Globus pallidus (tissue), 1 donor: ENCODE results near the gene PRXL2B.

Source experiments
- DNase-seq: peaks from one replicate; pipeline ENCODE4 v3.0.0-alpha.2; 2015; ENCODE audit warnings: low spot score

The PRXL2B gene

DNA sequence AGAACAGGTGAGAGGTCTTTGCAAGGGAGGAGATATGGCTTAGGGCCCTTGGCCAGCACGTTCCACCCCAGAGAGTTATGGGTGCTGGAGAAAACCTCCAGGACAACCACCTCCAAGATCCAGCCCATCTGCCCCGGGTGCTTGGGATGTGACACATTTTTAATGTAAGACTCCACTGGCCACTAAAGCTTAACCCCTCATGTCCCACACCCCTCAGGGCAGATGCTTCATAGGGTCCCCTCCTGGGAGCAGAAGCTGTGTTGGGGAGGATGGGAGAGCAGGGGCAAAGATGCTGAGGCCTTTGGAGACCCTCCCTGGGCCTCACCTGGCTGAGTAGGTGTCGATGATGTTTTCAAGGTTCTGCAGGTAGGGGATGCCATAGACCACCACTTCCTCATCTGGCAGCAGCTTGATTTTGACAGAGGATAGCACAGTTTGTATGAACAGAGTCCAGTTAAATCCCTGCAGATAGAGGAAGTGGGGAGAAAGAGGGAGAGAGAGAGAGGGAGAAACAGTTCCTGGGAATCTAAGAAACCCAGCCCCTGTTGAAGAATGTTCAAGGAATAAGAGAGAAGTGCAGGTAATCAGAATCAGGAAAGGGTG lies 11.9 kb downstream of the PRXL2B start:
- no peak for DNase-seq

DNA sequence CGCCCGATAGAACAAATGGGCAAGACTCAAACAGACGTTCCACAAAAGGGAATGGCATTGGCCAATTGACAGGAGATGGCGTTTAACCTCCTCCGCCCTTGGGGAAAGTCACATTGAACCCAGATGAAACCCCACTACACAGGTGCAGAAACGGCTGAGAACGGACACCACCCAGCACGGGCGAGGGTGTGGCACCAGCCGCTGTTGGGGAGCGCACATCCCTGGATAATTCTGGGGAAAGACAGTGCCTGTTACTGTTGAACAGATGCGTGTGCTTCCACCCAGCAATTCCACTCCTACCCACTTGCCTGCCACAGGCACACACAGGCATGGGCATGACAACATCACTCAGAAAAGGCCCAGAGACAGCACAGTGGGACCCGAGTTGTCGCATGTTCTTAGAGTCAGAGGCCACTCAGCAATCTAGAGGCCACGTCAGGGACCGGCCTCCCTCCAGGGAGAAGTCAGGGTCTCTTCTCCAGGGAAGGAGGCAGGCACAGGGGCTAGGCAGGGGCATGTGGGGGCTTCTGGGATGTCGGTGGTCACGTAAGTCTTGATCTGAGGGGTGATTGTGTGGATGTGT lies 15.2 kb downstream of the PRXL2B start:
- no peak for DNase-seq

DNA sequence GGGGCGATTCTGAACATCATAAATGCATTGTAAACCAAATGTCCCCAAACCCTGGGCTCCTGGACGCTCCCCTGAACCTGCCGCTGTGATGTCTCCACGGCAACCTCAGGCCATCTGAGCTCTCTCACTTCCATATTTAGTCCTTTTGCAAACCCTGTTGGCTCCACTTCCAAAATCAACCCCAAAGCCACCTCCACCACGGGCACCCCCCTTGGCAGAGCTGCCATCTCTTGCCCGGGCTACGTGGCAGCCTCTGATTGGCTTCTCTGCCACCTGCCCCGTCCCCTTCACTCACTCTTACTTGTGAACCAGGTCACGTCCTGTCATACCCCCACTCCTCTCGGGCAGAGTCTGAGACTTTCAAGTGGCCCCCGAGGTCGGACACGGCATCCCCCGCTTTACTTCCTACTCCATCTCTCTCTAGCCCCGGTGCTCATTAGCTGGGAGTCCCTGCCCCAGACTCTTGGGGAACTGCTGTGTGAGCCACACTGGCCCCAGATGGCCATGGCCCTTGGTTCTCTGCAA lies 15.8 kb downstream of the PRXL2B start:
- no peak for DNase-seq

DNA sequence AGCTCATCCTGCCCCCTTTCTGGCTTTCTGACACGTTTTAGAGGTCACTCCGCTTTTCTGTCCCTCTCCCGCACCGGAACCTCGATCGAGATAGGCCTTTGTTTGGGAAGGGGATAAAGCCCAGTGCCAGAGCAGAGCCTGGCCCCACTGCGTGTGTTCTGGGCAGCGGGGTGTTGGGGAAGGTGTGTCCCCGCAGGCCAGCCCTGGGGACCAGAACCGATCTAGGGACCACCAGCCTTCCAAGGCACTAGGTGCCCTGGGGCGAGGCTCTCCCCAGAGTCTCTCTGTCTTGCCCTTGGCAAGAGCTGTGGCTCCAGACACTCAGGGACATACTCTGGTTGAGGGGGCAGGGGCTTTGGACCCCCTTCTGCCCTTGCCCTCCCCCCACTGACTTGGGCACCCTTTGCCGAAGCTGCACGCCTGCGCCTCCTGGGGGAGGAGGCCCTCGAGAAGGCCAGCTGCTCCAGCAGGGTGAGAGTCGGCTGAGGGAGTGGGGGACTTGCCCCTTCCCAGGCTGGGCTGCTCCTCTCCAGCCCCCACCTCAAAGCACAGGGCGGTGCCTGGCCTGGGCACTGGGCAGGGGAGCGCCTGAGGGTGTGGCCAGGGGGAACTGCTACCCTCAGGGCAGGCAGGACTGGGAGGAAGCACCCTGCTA lies 16.4 kb downstream of the PRXL2B start:
- DNase-seq, result no peak

DNA sequence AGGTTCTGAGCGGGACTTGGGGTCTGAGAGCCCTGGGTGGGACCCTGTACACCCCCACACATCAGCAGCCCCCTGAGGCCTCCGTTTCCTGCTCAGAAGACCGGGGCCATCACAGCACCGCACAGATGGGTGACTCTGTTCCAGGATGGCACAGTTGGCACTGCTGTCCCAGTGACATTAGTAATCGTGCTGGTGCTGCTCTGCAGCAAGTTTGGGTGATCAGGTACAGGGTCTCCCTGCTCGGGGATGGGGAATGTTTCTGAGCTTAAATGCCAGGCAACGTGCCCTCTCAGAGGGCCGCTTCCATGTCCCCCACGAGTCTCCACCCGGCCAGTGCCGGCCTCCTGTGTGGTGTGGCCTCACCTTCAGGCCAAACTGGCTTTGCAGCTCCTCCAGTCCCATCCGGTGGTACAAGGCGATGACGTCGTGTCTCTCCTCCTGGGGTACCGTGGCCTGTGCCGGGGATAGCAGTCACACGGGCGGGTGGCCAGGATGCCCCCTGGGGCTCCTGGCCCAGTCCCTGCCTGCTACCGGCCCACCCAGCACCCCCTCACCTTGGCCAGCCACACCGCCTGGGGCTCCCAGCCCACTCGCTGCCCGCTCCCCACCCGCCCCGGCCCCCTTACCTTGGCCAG lies 17.1 kb downstream of the PRXL2B start:
- DNase-seq, result no peak

DNA sequence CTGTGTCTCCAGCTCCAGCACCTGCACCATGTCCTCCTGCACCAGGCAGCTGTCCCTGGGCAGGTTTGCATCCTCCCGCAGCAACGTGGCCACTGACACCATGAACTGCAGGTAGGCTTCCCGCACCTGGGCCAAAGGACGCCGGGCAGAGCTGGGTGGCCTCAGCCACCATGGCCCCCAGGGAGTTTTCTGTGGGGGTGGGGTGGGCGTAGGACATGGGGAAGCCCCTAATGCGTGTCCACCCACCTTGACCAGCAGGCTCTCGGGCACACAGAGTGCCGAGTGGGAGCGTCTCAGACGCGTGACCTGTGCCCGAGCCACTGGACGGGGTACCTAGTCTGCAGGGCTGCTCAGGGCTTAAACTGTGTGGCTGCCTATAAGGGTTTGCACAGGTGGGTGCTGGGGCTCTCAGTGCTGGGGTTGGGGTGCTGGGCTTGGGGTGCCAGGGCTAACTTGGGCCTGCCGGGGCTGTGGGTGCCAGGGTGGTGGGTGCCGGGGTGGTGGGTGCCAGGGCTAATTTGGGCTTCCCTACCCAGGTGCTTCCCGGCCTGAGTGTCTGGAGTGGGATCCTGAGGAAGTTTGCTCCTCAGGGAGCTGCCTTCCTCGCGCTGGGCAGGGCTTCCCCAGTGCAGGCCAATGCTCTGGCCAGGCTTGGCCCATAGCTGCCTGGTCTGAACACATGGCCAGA lies 17.7 kb downstream of the PRXL2B start:
- no peak for DNase-seq

DNA sequence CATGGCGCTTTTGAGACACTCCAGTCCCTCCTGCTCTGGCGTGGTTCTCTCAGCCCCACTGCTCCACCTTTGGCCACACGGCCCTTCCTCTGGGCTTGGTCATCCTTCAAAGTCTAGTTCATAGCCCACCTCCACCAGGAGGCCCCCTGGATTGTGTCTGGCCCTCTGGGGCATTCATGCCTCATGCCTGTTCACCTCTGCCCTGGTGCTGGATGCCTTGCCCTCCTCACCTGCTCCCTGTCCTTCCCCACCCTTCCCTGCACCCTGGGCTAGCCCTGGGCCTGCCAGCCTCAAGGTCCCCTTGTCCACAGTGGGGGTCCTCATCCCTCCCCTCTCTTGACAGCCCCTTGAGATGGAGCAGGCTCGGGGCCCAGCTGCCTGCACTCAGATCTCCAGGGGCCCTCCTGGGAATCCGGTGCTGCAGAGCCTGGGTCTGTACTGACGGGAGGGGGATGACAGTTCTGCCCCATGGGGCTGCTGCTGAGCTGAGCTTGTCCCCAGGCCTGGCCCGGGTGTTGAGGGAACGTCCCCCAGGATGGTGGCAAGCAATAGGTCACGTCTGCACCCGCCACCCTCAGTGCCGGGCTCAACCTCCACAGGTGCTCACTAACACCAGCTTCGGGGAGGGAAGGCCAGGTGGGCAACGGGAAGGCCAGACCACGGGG lies 18.4 kb downstream of the PRXL2B start:
- DNase-seq, result no peak

DNA sequence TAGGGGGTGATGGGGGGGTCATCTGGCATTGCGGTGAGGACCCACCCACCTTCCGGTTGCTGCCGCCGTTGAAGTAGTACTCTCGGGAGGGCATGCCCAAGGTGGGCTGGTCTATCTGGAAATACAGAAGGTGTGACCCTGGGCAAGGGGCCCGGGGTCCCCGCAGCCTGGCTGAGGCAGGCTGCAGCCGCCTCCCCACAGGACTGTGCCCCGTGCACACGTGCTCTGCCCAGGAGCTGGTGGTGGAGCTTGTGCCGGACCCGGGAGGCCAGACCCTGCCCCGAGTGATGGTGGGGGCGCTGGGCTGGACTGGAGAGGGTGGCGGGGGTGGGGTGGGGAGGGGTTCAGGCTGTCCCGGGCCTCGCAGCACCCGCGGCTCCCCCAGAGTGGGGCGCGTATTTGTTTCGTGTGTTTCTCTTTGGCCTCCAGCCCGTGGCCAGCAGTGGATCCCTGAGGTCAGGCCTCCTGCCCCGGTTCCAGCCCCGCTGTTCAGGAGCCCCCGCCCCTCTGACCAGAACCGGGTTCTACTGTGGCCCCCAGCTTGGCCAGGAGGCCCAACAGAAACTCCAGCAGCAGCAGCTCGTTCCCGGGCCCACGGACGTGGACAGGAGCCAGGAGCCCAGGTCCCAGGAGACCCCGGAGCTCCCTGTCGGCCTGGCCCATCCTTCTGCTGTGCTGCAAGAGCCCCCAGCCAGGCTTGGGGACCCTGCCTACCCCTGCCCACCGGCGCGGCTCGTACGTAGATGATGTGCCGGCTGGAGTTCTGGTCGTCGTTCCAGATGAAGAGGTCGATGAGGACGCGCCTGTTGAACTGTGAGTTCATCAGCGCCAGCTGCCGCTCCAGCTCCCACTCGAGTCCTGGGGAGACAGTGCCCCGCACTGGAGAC lies 19.2 kb downstream of the PRXL2B start:
- no peak for DNase-seq

DNA sequence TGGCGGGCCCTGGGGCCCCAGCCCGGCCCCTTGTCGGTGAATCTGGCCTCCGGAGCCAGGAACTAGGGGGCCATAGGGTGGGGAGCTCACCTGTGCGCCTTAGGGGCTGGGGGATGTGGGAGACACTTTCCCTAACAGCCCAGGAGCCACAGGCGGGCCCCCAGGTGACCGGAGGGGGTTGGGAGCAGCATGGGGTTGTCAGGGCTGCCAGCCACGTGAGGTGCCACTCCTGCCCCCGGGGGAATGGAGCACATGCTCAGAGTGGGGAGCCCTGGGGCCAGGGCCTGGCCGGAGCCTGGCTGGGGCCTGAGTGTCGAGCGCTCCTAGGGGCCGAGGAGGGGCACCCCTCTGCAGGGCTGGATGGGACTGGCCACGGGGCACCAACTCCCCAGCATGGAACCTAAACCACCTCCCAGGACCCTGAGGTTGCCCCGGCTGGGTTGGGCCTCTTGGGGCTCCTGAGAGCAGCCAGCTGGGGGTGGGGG lies 19.9 kb downstream of the PRXL2B start:
- no peak for DNase-seq

DNA sequence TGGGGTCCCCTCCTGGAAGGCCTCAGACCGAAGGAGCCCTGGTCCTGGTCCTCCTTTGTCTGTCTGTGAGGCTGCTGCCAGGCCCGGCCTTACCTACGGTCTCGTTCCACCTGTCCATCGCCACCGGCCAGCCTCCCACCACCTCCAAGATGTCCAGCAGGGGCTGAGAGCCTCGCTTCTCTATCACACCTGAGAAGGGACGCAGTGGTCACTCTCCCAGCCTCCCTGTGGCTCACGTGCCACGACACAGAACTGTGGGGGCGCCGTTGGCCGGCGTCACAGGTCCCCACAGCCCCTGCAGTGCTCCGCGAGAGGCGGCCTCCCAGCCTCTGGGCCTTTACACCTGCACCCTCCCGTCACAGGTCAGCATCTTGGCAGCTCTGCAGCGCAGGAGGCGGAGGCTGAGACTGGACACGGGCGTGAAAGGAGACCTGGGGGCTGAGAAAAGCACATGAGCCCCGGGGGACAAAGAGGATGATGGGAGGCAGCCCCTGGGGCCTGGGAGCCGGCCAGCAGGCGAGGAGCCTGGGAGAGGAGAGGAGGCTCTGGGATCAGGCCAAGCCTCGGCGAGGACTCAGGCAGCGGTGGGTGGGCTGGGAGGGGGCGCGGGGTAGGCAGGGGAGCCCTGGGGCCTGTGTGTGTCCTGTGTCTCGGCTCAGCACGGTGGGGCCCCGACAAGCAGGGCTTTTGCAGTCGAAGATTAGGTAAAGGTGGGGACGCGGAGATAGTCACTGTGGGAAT lies 20.5 kb downstream of the PRXL2B start:
- no peak for DNase-seq

DNA sequence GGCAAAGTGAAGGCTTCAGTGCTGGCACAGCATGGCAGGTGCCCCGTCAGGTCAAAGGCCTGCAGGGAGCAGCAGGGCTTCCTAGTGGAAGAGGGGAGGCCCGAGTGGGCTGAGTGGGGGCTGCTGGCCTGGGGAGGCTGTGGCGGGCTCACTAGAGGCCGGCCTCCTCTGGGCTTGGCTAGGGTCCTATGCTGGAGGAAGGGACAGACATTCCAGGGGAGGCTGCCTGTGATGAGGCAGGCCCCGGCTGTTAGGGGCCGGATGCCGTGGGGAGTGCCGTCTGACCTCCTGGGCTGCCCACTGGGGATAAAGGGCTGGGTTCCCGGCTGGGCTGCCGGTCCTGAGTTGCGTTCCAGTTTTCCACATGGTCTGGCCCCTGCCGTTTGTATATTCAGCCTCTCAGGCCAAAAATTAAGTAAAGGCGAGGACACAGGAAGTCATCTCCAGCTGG lies 21.1 kb downstream of the PRXL2B start:
- no peak for DNase-seq

DNA sequence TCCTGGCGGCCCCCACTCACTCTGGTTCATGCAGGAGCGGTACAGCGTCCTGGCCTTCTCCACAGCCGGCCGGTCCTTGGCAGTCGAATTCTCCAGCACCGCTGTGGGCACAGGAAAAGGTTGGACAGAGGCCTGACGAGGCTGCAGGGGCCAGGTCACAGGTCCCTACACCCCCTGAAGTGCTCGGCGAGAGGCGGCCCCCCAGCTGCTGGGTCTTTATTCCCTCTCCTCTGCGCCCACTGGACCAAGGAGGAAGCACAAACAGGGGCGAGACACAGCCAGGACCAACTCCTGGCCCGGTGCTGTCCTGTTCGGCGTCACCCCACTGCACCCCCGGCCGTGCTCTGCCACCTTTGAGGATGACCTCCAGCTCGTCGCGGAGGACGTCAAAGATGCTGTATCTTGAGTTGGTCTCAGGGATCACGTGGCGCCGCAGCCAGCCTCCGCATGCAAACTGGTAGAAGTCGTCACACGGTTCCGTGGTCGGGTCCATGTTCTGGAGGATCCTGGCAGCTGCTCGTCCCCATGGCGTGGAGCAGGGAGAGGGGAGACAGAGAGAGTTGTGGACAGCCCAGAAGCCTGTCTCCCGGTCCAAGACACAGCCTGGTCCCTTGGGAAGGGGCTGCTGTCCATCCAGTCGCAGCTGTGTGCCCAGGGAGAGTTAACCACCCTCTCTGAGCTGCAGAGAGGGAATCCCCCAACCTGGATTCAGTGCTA lies 22.9 kb downstream of the PRXL2B start:
- no peak for DNase-seq

DNA sequence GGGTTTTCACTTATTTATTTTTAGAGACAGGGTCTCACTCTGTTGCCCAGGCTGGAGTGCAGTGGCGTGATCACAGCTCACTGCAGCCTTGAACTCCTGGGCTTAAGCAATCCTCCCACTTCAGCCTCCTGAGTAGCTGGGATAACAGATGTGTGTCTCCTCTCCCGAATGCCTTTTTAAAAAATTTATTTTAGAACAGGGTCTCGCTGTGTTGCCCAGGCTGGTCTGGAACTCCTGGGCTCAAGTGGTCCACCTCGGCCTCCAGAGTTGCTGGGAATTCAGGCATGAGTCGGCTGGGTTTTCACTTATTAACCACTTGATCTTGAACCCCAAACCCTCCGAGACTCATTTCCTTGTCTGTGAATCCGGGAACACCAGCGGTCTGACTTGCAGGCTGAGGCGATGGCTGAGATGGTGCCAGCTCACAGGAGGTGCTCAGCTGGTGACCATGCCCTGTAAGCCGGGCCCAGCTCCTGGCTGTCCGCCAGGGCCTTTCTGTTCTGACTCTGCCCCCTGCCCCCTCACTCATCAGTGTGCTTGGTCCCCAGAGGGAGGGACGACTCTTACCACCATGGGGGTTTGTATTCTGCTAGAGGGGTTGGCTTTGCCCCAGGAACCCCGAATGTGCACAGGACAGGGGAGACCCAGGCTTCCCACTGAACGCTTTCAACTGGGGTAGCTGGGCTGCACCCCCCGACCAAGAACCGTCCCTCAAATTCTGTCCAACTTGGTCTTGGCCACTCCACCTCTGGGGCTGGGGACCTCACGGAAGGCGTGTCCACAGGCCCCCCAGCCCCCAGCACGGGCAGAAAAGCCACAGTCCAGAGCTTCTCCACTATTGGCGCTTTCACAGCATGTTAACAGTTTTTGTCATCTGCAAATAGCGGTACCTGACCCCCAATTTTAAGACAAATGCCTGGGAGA lies 23.7 kb downstream of the PRXL2B start:
- no peak for DNase-seq

DNA sequence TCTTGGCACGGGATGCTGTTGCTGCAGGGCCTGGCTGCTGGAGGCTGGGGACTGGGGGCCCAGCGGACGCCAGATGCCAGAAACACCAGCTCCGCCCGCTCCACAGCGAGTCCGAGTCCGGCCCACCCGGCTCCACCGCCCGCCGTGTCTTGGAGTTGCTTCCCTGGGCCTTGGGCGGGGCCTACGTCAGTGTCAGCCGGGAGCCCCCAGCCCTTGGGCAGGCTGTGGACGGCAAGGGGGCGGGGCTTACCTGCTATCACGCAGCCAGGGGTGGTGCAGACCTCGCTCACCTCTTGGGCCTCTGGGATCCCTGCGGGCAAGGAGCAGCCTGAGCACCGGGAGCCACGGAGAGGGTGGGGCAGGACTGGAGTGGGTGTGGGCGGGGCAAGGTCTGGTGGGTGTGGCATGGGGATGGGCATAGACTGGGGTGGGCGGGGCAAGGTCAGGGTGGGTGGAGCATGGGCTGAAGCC lies 24.5 kb downstream of the PRXL2B start:
- no peak for DNase-seq

DNA sequence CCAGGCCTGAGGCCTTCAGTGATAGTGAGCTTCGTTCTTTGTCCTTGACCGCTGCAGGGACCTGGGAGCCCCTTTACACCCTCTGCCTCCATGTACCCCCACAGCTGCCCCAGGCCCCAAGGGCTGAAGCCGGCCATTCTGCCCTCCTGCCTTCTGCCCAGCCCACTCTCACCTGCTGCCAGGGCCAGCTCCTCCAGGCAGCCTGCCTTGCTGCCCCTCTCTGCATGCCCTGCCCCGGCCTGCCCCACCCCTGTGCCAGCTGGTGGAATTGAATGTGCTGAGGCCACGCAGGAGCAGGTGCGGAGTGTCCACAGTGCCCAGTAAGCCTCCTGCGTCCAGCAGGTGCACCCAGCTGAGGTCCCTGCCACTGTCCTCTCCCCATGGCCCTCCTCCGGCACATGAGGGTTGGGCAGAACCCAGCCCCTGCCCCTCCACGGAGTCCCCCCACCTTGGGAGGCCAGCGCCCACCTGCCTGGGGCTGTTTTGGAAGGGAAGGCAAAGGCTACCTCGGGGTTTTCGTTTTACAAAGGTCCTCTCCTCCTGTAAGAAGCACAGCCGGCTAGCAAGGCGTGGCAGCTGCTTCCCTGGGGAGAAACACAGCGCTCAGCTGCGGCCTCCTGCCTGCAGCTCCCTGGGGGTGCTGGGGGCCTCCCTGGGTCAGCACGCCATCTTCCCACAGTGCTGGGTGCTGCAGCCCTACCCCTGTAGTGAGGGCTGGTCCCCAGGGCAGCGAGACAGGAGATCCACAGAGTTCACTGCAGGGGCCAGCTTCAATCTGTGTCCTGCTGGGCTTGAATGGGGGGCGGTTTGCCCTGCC lies 25.3 kb downstream of the PRXL2B start:
- no peak for DNase-seq

DNA sequence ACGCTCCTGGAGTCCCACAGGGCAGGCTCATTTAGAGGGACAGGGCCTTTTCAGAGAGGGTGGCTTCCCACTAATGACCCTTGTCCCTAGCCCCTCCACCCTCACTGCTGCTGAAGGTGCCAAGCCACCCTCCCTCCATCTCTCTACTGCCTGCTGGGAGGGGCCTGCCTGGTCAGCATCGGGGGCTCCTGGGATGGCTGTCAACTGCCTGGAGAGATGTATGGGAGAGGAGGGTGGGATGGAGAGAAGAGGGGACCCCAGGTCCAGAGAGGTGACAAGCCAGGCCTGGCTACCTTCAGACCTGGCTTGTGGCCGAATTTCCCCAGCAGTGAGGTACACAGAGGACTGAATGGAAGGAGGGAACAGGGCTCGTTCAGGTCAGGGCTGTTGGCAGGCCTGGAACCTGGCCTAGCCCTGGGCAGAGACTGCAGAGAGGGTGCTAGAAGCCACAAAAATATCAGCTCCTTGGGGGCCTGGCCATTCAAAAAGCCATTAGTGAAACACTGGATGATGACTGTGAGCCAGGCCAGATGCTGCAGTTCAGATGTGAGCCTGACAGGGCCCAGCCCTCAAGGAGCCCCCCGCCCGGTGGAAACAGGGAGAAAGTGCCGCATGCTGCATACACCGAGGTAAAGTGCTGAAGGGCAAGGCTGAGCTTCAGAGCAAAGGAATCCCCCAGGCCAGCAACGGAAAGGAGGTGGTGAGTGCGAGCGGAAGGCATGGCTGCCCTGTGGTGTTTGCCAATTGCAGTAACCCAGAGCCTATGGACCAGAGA lies 26.2 kb downstream of the PRXL2B start:
- no peak for DNase-seq
